ENCODE measurements around the gene GTF3C2.

Gene GTF3C2

GRCh38 chr2:27296481-27296880 lies 60.1 kb downstream of the GTF3C2 start:
- no peak for DNase-seq (ENCODE audit: low read depth in 2 of 2)

GRCh38 chr2:27294928-27295327 lies 61.6 kb downstream of the GTF3C2 start:
- DNase-seq (ENCODE audit: low read depth in 2 of 2) = no peak

- DNase-seq (ENCODE audit: low read depth in 2 of 2) = no peak
These were observed 64.7 kb downstream of the GTF3C2 start for GRCh38 chr2:27291865-27292264.

GRCh38 chr2:27290549-27290948 lies 66.0 kb downstream of the GTF3C2 start:
- no peak for DNase-seq (ENCODE audit: low read depth in 2 of 2)

GRCh38 chr2:27288610-27289009 lies 68.0 kb downstream of the GTF3C2 start:
- DNase-seq (ENCODE audit: low read depth in 2 of 2) = no peak

DNA sequence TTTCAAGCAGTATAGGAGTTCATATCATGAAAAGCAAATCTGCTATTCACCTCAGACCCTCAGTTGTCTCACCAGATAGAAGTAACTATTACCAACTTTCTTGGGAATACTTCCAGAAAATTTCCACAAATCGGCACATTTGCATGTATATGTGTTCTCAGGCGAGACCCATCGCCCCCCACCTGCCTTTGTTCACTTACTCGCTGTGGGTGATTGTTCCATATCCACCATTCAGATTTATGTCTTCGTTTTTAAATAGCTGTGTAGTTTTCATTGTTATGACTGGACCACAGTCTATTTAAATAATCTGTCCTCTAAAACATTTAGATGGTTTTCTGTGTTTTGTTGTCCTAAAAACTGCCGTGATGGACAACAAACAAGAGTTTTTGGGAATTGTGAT lies 71.1 kb downstream of the GTF3C2 start:
- no peak for DNase-seq (ENCODE audit: low read depth in 2 of 2)

GRCh38 chr2:27284996-27285395 lies 71.6 kb downstream of the GTF3C2 start:
- DNase-seq (ENCODE audit: low read depth in 2 of 2) = no peak

- no peak for DNase-seq (ENCODE audit: low read depth in 2 of 2)
These were observed 73.7 kb downstream of the GTF3C2 start for GRCh38 chr2:27282892-27283291.

DNA sequence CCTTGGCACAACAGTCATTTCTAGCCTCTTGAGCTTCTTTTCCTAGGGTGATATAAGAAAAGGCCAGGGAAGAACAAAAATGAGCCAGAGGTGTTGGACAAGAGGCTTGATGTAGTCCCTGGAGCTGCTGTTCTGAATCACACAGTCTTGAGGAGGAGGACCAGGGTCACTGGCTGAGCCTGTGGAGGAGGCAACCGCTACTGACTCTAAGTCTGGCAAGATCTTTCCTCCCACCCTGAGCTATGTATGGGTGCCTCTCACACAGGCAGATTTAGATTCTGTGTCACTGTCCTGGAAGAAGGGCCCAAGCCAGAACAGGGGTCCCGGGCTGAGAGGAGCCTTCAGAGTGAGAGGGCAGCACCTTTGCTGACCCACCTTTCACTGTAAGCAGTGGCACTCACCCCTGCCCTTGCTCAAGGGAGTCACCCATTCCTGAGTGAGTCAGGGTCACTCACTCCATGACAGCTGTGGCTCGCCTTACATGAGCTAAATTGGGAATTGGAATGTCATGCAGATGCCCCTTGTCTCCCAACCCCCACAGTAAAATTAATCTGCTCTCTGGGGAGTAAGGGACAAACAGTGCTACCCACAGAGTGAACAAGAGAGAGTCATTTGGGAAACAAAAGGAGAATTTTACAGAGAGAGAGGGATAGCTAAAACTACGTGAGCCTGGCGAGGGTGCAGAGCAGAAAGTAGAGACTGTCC lies 74.6 kb downstream of the GTF3C2 start, which contains the start of gene TRIM54:
Gene TRIM54, plus strand, starts transcription at position 575 of the 705 bp plus-strand sequence. CDS start 303 bp downstream, outside the sequence.
- no peak for DNase-seq (ENCODE audit: low read depth in 2 of 2)

DNA sequence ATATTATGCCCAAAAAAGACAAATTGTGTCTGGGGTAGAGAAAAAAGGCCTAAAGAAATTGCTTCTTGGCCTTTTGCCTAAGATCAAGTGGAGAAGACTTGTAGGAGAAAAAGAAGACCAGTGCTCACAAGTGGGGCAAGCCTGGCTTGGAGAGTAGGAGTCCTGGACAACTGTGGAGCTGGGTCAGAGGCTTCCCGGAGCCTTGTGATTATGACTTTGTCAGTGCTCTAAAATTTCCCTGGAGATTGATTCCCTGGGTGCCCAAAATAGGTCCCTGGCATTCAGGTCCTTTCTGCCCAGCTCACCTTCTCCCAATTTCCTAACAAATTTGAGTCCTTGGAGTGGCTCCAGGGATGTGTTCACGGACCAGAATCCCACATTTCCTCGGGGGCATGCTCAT lies 75.1 kb downstream of the GTF3C2 start:
- no peak for DNase-seq (ENCODE audit: low read depth in 2 of 2)

DNA sequence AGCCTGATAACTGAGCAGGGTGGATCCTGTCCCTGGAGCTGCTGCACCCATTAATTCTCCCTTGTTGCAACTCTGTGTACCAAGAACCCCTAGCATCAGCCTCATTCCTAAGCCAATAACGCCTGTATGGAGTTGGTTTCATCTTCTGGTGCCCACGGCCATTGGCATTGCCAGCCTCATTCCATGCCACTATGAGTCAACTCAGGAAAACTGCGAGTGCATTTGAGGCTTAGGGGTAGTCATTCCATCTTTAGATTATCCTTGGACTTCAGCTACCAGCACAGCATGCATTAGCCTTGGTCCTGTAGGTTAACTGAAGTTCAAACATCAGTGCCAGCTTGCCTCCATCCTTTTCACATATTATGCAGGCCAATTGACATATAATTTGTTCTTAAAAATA lies 75.7 kb downstream of the GTF3C2 start:
- no peak for DNase-seq (ENCODE audit: low read depth in 2 of 2)

DNA sequence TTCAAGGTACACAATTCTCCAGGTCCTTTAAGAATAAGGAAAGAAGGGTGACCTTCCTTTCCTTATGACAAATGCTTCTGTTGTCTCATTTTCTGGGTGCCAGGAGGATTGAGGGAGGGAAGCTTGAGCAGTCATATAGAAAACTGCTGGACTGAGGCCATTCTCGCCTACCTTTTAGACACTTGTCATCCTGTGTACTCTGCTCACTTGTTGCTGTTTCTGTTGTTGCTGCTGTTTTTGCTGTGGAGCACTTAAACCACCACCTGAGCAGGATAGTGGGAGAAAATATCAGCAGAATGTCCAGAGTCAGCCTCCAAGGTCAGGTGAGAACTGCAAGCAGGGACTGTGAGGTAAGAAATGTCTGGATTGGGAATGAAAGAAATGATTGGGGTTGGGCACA lies 78.6 kb downstream of the GTF3C2 start:
- no peak for DNase-seq (ENCODE audit: low read depth in 2 of 2)

Data from stimulated activated CD8-positive, alpha-beta memory T cell treated with anti-CD3 and anti-CD28 coated beads, Interleukin-15, amount 100 ng/mL, for 4 hours (primary cell).